Trophoblast cell (in vitro differentiated cells and primary cell): Measurements from ENCODE around the gene ZNF839. TPM values are rescaled to one million over a fixed set of nuclear protein-coding genes. Genes with fewer than 3 reads are reported as not detected.
A peak's percentile ranks its signal among the peaks of the same experiment; 100 is the strongest.

Source experiments
- DNase-seq, 2 donors: peaks; one replicate each; pipeline ENCODE4 v3.0.0-alpha.2; 2016
- H2AFZ ChIP-seq: 2 replicates; pipeline ENCODE4 v1.6.1; 2013; ENCODE audit warnings: low read length, moderate library complexity, mild to moderate bottlenecking; ENCODE audit not compliant: insufficient read depth, poor library complexity
- H2AK5ac ChIP-seq: 2 replicates; pipeline ENCODE4 v1.6.1; 2013; ENCODE audit warnings: mild to moderate bottlenecking, low read length
- H2BK120ac ChIP-seq: 2 replicates; pipeline ENCODE4 v1.6.1; 2013; ENCODE audit warnings: low read length, mild to moderate bottlenecking, moderate library complexity; ENCODE audit not compliant: insufficient read depth, poor library complexity
- H2BK12ac ChIP-seq: 2 replicates; pipeline ENCODE4 v1.6.1; 2013; ENCODE audit warnings: mild to moderate bottlenecking, low read length, moderate library complexity
- H2BK5ac ChIP-seq: 2 replicates; pipeline ENCODE4 v1.6.1; 2013; ENCODE audit warnings: low read length, low read depth, moderate library complexity, mild to moderate bottlenecking; ENCODE audit not compliant: poor library complexity
- H3K14ac ChIP-seq: 2 replicates; pipeline ENCODE4 v1.6.1; 2013; ENCODE audit warnings: mild to moderate bottlenecking, low read length
- H3K18ac ChIP-seq: 2 replicates; pipeline ENCODE4 v1.6.1; 2013; ENCODE audit warnings: mild to moderate bottlenecking, low read length
- H3K23ac ChIP-seq: 2 replicates; pipeline ENCODE4 v1.6.1; 2013; ENCODE audit warnings: low read length
- H3K27ac ChIP-seq: 2 replicates; pipeline ENCODE4 v1.5.1; 2013; ENCODE audit warnings: low read depth, mild to moderate bottlenecking, inconsistent platforms, low read length, moderate library complexity
- H3K27me3 ChIP-seq: 2 replicates; pipeline ENCODE4 v1.6.1; 2013; ENCODE audit warnings: inconsistent platforms, mild to moderate bottlenecking, low read length, moderate library complexity; ENCODE audit not compliant: insufficient read depth
- H3K36me3 ChIP-seq, 2 experiments: 1 replicate in 1 of 2; 2 replicates in 1 of 2; pipeline ENCODE4 v1.6.1; 2013; ENCODE audit warnings: low read length in 2 of 2, mild to moderate bottlenecking in 2 of 2, moderate library complexity in 1 of 2; ENCODE audit not compliant: insufficient read depth in 2 of 2, control insufficient read depth in 1 of 2
- H3K4ac ChIP-seq: 2 replicates; pipeline ENCODE4 v1.6.1; 2013; ENCODE audit warnings: low read depth, mild to moderate bottlenecking, low read length, moderate library complexity
- H3K4me1 ChIP-seq, 2 experiments: 1 replicate in 1 of 2; 2 replicates in 1 of 2; pipeline ENCODE4 v1.6.1; 2013; ENCODE audit warnings: low read length in 2 of 2, mild to moderate bottlenecking in 2 of 2, moderate library complexity in 1 of 2; ENCODE audit not compliant: insufficient read depth in 2 of 2, control insufficient read depth in 1 of 2
- H3K4me2 ChIP-seq: 2 replicates; pipeline ENCODE4 v1.6.1; 2013; ENCODE audit warnings: inconsistent platforms, mild to moderate bottlenecking, low read length, moderate library complexity
- H3K4me3 ChIP-seq: 2 replicates; pipeline ENCODE4 v1.5.1; 2013; ENCODE audit warnings: mild to moderate bottlenecking, low read depth, low read length, inconsistent platforms
- H3K79me1 ChIP-seq: one replicate; pipeline ENCODE4 v1.6.1; 2013; ENCODE audit warnings: low read length
- H3K79me2 ChIP-seq: 2 replicates; pipeline ENCODE4 v1.6.1; 2013; ENCODE audit warnings: low read length, mild to moderate bottlenecking; ENCODE audit not compliant: control insufficient read depth, insufficient read depth, poor library complexity
- H3K9ac ChIP-seq: 2 replicates; pipeline ENCODE4 v1.6.1; 2013; ENCODE audit warnings: mild to moderate bottlenecking, low read length
- H3K9me3 ChIP-seq: 2 replicates; pipeline ENCODE4 v1.6.1; 2013; ENCODE audit warnings: low read depth, mild to moderate bottlenecking, control low read depth, inconsistent platforms, low read length; ENCODE audit not compliant: insufficient read depth
- H4K12ac ChIP-seq: 2 replicates; pipeline ENCODE4 v1.6.1; 2013; ENCODE audit warnings: low read depth, mild to moderate bottlenecking, low read length, moderate library complexity
- H4K8ac ChIP-seq: 2 replicates; pipeline ENCODE4 v1.6.1; 2013; ENCODE audit warnings: low read depth, mild to moderate bottlenecking, low read length, moderate library complexity
- H4K91ac ChIP-seq: one replicate; pipeline ENCODE4 v1.6.1; 2013; ENCODE audit warnings: low read depth, mild to moderate bottlenecking, low read length, moderate library complexity
- WGBS: extraction: QIAGEN DNeasy Blood & Tissue Kit; methylation state at CpG from one replicate; pipeline ENCODE4 v1.1.7; 2013; ENCODE audit warnings: missing lambda C conversion rate; ENCODE audit not compliant: insufficient read length, insufficient coverage; ENCODE audit errors: extremely low coverage; 5-methylcytosine and 5-hydroxymethylcytosine counted together
- polyA plus RNA-seq: library from polyadenylated mRNA; stranded (reverse); fragments of 200-250 nt; gene quantifications from 2 replicates; pipeline ENCODE4 v1.2.3, GENCODE V29; 2013

Gene ZNF839
- polyA plus RNA-seq = 4.2 and 4.8 TPM in 2 replicates

- peak within 1 kb of the TSS; percentile 60 for H3K4ac ChIP-seq
- peak within 1 kb of the TSS; percentile 81 for H3K4me2 ChIP-seq
- H2AFZ ChIP-seq = peak within 1 kb of the TSS; percentile 67
- peak within 1 kb of the TSS; percentile 14 for H3K27ac ChIP-seq
- H4K12ac ChIP-seq = peak within 1 kb of the TSS; percentile 69
- H2BK120ac ChIP-seq = peak within 1 kb of the TSS; percentile 67
- peaks cover 8% of the 10 kb centered on the region for H3K79me2 ChIP-seq
- peak; percentile 86 to 90 for DNase-seq
- H3K36me3 ChIP-seq = peaks cover 0 to 4% of the 10 kb centered on the region in 2 experiments
- H3K9ac ChIP-seq = peak within 1 kb of the TSS; percentile 97
- H2BK12ac ChIP-seq = peak within 1 kb of the TSS; percentile 21
- peak within 1 kb of the TSS; percentile 67 for H2BK5ac ChIP-seq
- H3K4me3 ChIP-seq = peak within 1 kb of the TSS; percentile 83
- H3K23ac ChIP-seq = no peak within 1 kb of the TSS
- peak within 1 kb of the TSS; percentile 82 for H3K14ac ChIP-seq
- peak within 1 kb of the TSS; percentile 71 for H3K18ac ChIP-seq
- H4K91ac ChIP-seq = peak within 1 kb of the TSS; percentile 81
- H3K9me3 ChIP-seq = no peaks in the 10 kb centered on the region
- H3K79me1 ChIP-seq = peaks cover 10% of the 10 kb centered on the region
- peak within 1 kb of the TSS; percentile 14 for H2AK5ac ChIP-seq
- H4K8ac ChIP-seq = peak within 1 kb of the TSS; percentile 95
- WGBS = no CpG with 5 or more reads among the region's 71 CpGs
- H3K27me3 ChIP-seq = no peaks in the 10 kb centered on the region
- H3K4me1 ChIP-seq = peaks cover 8 to 11% of the 10 kb centered on the region in 2 experiments
These were observed at the start of gene ZNF839 for GRCh38 chr14:102319351-102320032. TSS of gene ZNF839 (plus strand) at chr14:102319746. CDS start at chr14:102319766, 20 bp downstream.

- Histone ChIP-seq H3K9ac (no peak overlapping the region), H2AFZ (no peak overlapping the region), H4K8ac (no peak overlapping the region), H2BK12ac (no peak overlapping the region), H3K79me2 (no peaks in the 10 kb centered on the region), H3K14ac (no peak overlapping the region), H3K27ac (no peak overlapping the region), H3K18ac (no peak overlapping the region), H3K23ac (no peak overlapping the region), H2BK5ac (no peak overlapping the region), H3K9me3 (no peaks in the 10 kb centered on the region), H2AK5ac (no peak overlapping the region), H3K79me1 (no peaks in the 10 kb centered on the region), H3K4me3 (no peak overlapping the region), H3K4ac (no peak overlapping the region), H3K36me3 (no peaks in the 10 kb centered on the region), H2BK120ac (no peak overlapping the region), H3K4me2 (no peak overlapping the region), H3K4me1 (no peaks in the 10 kb centered on the region), H4K12ac (no peak overlapping the region), H3K27me3 (no peaks in the 10 kb centered on the region), H4K91ac (no peak overlapping the region)
- DNase-seq = peak in 1 of 2 donors; percentile 54
- no CpG with 5 or more reads among the region's 5 CpGs for WGBS
These were observed 47.2 kb upstream of the ZNF839 start for GRCh38 chr14:102272392-102272791.

DNA sequence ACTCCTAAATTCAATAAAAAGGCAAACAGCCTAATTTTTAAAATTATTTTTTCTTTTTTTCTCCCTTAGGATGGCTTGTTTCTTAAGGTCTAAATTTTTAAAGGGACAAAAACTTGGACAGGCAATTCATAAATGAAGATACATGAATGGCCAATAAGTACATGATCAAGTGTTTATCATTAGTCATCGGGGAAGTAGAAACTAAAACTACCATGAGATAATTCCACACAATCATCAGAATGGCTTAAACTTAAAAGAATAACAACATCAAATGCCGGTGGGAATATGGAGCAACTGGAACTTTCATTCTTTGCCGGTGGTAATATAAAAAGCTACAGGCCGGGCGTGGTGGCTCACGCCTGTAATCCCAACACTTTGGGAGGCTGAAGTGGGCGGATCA, 43.7 kb upstream of the ZNF839 start:
- no peak overlapping the region for H3K23ac ChIP-seq
- H3K9me3 ChIP-seq = no peaks in the 10 kb centered on the region
- no peak overlapping the region for H2AK5ac ChIP-seq
- no peak overlapping the region for H3K4me3 ChIP-seq
- no peak overlapping the region for H3K18ac ChIP-seq
- no peak overlapping the region for H3K9ac ChIP-seq
- H3K4me1 ChIP-seq = peaks cover 7 to 16% of the 10 kb centered on the region in 2 experiments
- H2BK5ac ChIP-seq = no peak overlapping the region
- H2AFZ ChIP-seq = no peak overlapping the region
- H4K91ac ChIP-seq = no peak overlapping the region
- no peak overlapping the region for H3K14ac ChIP-seq
- H3K27me3 ChIP-seq = no peaks in the 10 kb centered on the region
- no peak overlapping the region for H3K27ac ChIP-seq
- no peak for DNase-seq
- H3K36me3 ChIP-seq = no peaks in the 10 kb centered on the region
- H4K8ac ChIP-seq = no peak overlapping the region
- no peak overlapping the region for H3K4ac ChIP-seq
- no peak overlapping the region for H4K12ac ChIP-seq
- H2BK12ac ChIP-seq = no peak overlapping the region
- H3K79me1 ChIP-seq = no peaks in the 10 kb centered on the region
- no CpG with 5 or more reads among the region's 7 CpGs for WGBS
- no peak overlapping the region for H2BK120ac ChIP-seq
- H3K79me2 ChIP-seq = no peaks in the 10 kb centered on the region
- H3K4me2 ChIP-seq = no peak overlapping the region

GRCh38 chr14:102277874-102278630, 41.5 kb upstream of the ZNF839 start:
- Histone ChIP-seq H2BK12ac (no peak overlapping the region), H3K4me1 (peaks cover 7 to 16% of the 10 kb centered on the region in 2 experiments), H3K23ac (no peak overlapping the region), H4K8ac (no peak overlapping the region), H2BK120ac (no peak overlapping the region), H3K4me3 (no peak overlapping the region), H3K79me1 (no peaks in the 10 kb centered on the region), H4K91ac (no peak overlapping the region), H2AFZ (no peak overlapping the region), H3K9me3 (no peaks in the 10 kb centered on the region), H3K27ac (no peak overlapping the region), H2BK5ac (no peak overlapping the region), H3K14ac (no peak overlapping the region), H3K36me3 (no peaks in the 10 kb centered on the region), H3K4me2 (no peak overlapping the region), H3K9ac (no peak overlapping the region), H3K79me2 (no peaks in the 10 kb centered on the region), H2AK5ac (no peak overlapping the region), H4K12ac (no peak overlapping the region), H3K4ac (no peak overlapping the region), H3K27me3 (no peaks in the 10 kb centered on the region), H3K18ac (no peak overlapping the region)
- no CpG with 5 or more reads among the region's 7 CpGs for WGBS
- no peak for DNase-seq
